Astrocyte (in vitro differentiated cells and primary cell): ENCODE results near the gene FAM174C. TPM values are rescaled to one million over a fixed set of nuclear protein-coding genes. Genes with fewer than 3 reads are reported as not detected.

Source experiments
- DNase-seq: peaks from one replicate; pipeline ENCODE4 v3.0.0-alpha.2; 2010; ENCODE audit warnings: low read depth
- FAIRE-seq: peaks from 2 replicates; lab custom pipeline; 2011; peaks lifted over from hg19 to GRCh38; lab: Jason Lieb, UNC
- H2AFZ ChIP-seq: 2 replicates; pipeline ENCODE4 v1.6.0; 2012; ENCODE audit warnings: low read depth, low read length, inconsistent platforms
- H3K27ac ChIP-seq: 2 replicates; pipeline ENCODE4 v1.5.1; 2011; ENCODE audit warnings: low read depth, low read length, inconsistent platforms
- H3K27me3 ChIP-seq: 2 replicates; pipeline ENCODE4 v1.6.0; 2011; ENCODE audit warnings: low read length, inconsistent platforms; ENCODE audit not compliant: insufficient read depth
- H3K36me3 ChIP-seq: 2 replicates; pipeline ENCODE4 v1.5.1; 2011; ENCODE audit warnings: low read length, inconsistent platforms; ENCODE audit not compliant: insufficient read depth
- H3K4me1 ChIP-seq: 2 replicates; pipeline ENCODE4 v1.5.1; 2011; ENCODE audit warnings: low read length, inconsistent platforms; ENCODE audit not compliant: insufficient read depth
- H3K4me2 ChIP-seq: 2 replicates; pipeline ENCODE4 v1.6.0; 2012; ENCODE audit warnings: low read length, inconsistent platforms
- H3K4me3 ChIP-seq: 2 replicates; pipeline ENCODE4 v1.5.1; 2011; ENCODE audit warnings: low read depth, mild to moderate bottlenecking, low read length, inconsistent platforms; ENCODE audit not compliant: insufficient read depth
- H3K79me2 ChIP-seq: 2 replicates; pipeline ENCODE4 v1.6.0; 2012; ENCODE audit warnings: mild to moderate bottlenecking, low read length, inconsistent platforms; ENCODE audit not compliant: insufficient read depth
- H3K9ac ChIP-seq: 2 replicates; pipeline ENCODE4 v1.6.0; 2012; ENCODE audit warnings: mild to moderate bottlenecking, low read length, inconsistent platforms
- H3K9me3 ChIP-seq: 2 replicates; pipeline ENCODE4 v1.5.1; 2012; ENCODE audit warnings: low read depth, mild to moderate bottlenecking, low read length, inconsistent platforms; ENCODE audit not compliant: insufficient read depth
- H4K20me1 ChIP-seq: 2 replicates; pipeline ENCODE4 v1.6.0; 2012; ENCODE audit warnings: low read length, inconsistent platforms; ENCODE audit not compliant: insufficient read depth
- H3K27ac Mint-ChIP-seq: one replicate; pipeline ENCODE4 v1.8.0; 2021; ENCODE audit warnings: mild to moderate bottlenecking, mixed read lengths; ENCODE audit not compliant: unreplicated experiment
- H3K27me3 Mint-ChIP-seq: one replicate; pipeline ENCODE4 v1.8.0; 2021; ENCODE audit warnings: low read depth, mixed read lengths; ENCODE audit not compliant: unreplicated experiment
- H3K36me3 Mint-ChIP-seq: one replicate; pipeline ENCODE4 v1.8.0; 2021; ENCODE audit warnings: low read depth, mixed read lengths; ENCODE audit not compliant: unreplicated experiment
- H3K4me1 Mint-ChIP-seq: one replicate; pipeline ENCODE4 v1.8.0; 2021; ENCODE audit warnings: low read depth, mixed read lengths; ENCODE audit not compliant: unreplicated experiment
- H3K4me3 Mint-ChIP-seq: one replicate; pipeline ENCODE4 v1.8.0; 2021; ENCODE audit warnings: mild to moderate bottlenecking, moderate library complexity, mixed read lengths; ENCODE audit not compliant: unreplicated experiment
- H3K9me3 Mint-ChIP-seq: one replicate; pipeline ENCODE4 v1.8.0; 2021; ENCODE audit warnings: mild to moderate bottlenecking, mixed read lengths; ENCODE audit not compliant: unreplicated experiment
- EZH2 ChIP-seq: IDR thresholded peaks from 2 replicates; pipeline ENCODE4 v1.6.1; 2012; ENCODE audit warnings: mild to moderate bottlenecking, low read length, inconsistent platforms; ENCODE audit not compliant: insufficient read depth
- total RNA-seq: library from RNA; stranded (reverse); gene quantifications from 2 replicates; pipeline ENCODE4 v1.2.1, GENCODE V29; 2021
- TF ChIP-seq, protein P1 (sequence below): IDR thresholded peaks from 2 replicates; pipeline ENCODE4 v1.5.1; 2011; ENCODE audit warnings: low read depth, mild to moderate bottlenecking, inconsistent platforms, low read length, moderate library complexity; ENCODE audit not compliant: insufficient read depth

FAM174C gene
- total RNA-seq, 1 donor from 2014 or later = 50.5 TPM

DNA sequence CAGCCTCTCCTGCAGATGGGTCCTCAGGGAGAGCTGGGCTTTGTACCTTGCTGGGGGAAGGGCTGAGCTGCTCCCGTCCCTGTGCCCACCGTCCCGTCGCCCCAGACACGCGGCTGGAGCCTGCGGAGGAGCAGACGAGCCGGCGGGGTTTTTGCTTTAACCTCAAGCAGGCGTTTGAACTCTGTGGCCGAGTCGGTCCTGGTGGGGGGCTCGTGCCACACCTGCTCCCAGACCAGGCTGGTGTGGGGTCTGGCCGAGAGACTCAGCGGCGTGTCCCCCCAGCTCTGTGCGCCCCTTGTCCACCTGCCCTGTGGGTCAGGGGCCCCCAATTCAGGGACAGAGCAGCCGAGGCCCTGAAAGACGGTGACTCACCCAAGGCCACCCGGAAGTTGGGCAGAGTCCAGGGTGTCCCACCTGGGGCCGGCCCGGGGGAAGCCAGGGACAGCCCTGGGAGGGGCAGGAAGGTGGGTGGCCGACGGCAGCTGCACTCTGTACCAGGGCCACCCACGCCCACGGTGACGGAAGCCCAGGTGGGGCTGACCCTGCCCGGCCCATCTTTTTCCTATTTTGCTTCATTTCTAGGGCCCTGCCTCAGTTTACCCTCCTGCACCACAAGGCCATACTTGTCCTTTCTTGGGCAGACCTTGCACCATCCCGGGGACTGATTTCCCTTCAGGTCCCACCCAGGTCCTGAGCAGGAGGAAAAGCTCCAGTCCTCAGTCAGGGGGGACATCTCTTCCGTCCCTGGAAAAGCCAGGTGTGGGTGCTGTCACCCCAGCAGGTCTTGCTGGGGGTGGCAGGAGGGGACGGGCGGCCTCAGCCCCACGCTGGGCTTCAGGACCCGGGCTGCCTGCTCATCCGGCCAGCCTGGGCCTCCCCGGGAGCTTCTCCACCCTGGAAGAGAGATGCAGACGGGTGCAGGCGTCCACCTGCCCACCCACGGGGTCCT is 15.6 kb downstream of the FAM174C start:
- H3K27ac Mint-ChIP-seq = no peak overlapping the region
- Histone ChIP-seq H3K4me3 (no peak overlapping the region), H3K27me3 (peaks cover 10% of the 10 kb centered on the region), H2AFZ (no peak overlapping the region), H3K36me3 (no peaks in the 10 kb centered on the region), H3K9me3 (no peaks in the 10 kb centered on the region), H3K4me2 (no peak overlapping the region), H3K4me1 (peaks cover 2% of the 10 kb centered on the region), H3K27ac (no peak overlapping the region), H3K9ac (no peak overlapping the region), H4K20me1 (peaks cover 6% of the 10 kb centered on the region), H3K79me2 (no peaks in the 10 kb centered on the region)
- DNase-seq = no peak
- no peak for FAIRE-seq
- TF ChIP-seq, protein P1, sequence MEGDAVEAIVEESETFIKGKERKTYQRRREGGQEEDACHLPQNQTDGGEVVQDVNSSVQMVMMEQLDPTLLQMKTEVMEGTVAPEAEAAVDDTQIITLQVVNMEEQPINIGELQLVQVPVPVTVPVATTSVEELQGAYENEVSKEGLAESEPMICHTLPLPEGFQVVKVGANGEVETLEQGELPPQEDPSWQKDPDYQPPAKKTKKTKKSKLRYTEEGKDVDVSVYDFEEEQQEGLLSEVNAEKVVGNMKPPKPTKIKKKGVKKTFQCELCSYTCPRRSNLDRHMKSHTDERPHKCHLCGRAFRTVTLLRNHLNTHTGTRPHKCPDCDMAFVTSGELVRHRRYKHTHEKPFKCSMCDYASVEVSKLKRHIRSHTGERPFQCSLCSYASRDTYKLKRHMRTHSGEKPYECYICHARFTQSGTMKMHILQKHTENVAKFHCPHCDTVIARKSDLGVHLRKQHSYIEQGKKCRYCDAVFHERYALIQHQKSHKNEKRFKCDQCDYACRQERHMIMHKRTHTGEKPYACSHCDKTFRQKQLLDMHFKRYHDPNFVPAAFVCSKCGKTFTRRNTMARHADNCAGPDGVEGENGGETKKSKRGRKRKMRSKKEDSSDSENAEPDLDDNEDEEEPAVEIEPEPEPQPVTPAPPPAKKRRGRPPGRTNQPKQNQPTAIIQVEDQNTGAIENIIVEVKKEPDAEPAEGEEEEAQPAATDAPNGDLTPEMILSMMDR = no peak
- TF ChIP-seq EZH2 = no peak
- H3K36me3 Mint-ChIP-seq = no peaks in the 10 kb centered on the region
- no peak overlapping the region for H3K4me3 Mint-ChIP-seq
- peaks cover 6% of the 10 kb centered on the region for H3K27me3 Mint-ChIP-seq
- H3K4me1 Mint-ChIP-seq = no peaks in the 10 kb centered on the region
- no peaks in the 10 kb centered on the region for H3K9me3 Mint-ChIP-seq

DNA sequence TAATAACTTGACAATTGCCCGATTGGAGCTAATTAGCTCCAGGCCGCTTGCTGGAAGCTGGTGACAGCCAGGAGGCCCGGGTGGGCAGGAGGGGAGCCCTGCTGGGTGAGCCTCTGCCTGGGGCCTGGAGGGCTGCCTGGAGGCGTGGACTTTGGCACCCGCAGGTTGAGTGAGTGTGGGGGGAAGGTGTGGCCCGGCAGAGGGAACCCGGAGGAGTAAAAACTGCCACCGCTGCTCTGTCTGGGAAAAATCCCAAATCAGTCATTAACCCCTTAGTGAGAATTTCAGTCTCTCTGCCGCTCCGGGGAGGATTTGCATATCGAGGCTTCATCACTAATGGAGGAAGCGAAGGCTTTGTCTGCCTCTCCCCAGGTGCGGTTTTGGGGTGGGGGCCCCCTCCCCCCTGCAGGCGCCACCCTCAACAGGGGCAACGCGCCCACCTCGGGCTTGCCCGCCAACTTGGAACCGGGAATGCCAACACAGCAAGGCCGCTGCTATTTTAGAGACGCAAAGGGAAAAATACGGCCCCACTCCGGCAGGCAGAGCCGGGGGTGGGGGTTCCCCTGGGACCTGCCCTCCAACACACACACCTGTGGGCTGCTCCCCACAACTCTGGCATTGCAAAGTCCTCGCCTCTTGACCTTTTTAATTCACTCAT is 16.6 kb downstream of the FAM174C start:
- no peak overlapping the region for H3K4me3 Mint-ChIP-seq

More for the DNA sequence above, 16.6 kb downstream of the FAM174C start:
- FAIRE-seq (no peak), DNase-seq (no peak)
- Histone ChIP-seq H4K20me1 (peaks cover 6% of the 10 kb centered on the region), H3K27me3 (peaks cover 5% of the 10 kb centered on the region), H3K4me3 (no peak overlapping the region), H3K4me1 (peaks cover 2% of the 10 kb centered on the region), H3K4me2 (no peak overlapping the region), H3K9ac (no peak overlapping the region), H3K9me3 (no peaks in the 10 kb centered on the region), H2AFZ (no peak overlapping the region), H3K27ac (no peak overlapping the region), H3K36me3 (no peaks in the 10 kb centered on the region), H3K79me2 (no peaks in the 10 kb centered on the region)
- no peaks in the 10 kb centered on the region for H3K9me3 Mint-ChIP-seq
- no peaks in the 10 kb centered on the region for H3K4me1 Mint-ChIP-seq
- no peak overlapping the region for H3K27ac Mint-ChIP-seq
- TF ChIP-seq, protein P1 = no peak
- no peak for TF ChIP-seq EZH2
- H3K27me3 Mint-ChIP-seq = peaks cover 6% of the 10 kb centered on the region
- no peaks in the 10 kb centered on the region for H3K36me3 Mint-ChIP-seq
